ENCODE measurements around the gene HCK.

HCK gene

DNA sequence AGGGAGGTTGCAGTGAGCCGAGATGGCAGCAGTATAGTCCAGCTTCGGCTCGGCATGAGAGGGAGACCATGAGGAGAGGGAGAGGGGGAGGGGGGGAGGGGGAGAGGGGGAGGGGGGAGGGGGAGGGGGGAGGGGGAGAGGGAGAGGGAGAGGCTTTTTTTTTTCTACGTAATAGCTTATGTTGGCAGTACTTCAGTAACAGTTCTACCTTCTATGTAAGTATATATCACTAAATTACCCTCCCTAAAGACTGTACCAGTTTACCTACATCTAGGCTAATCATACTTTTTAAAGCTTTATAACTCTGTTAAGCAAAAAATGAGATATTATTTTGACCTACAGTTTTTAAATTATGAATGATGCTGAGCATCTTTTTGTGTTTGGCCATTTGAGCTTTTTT, 71.0 kb downstream of the HCK start:
- Histone ChIP-seq H3K9me3 (ENCODE audit: low read length) (no peaks in the 10 kb centered on the region), H3K27me3 (ENCODE audit: control insufficient read depth in 1 of 2, insufficient read depth in 2 of 2, low read length in 2 of 2) (no peaks in the 10 kb centered on the region), H3K36me3 (ENCODE audit: insufficient read depth, low read length) (no peaks in the 10 kb centered on the region), H3K9ac (ENCODE audit: low read length) (no peak overlapping the region), H3K4me3 (ENCODE audit: low read depth in 1 of 2, low read length in 2 of 2) (no peak overlapping the region), H3K4me1 (ENCODE audit: insufficient read depth, low read length) (peaks cover 8% of the 10 kb centered on the region), H3K27ac (ENCODE audit: low read depth, low read length) (no peak overlapping the region)

DNA sequence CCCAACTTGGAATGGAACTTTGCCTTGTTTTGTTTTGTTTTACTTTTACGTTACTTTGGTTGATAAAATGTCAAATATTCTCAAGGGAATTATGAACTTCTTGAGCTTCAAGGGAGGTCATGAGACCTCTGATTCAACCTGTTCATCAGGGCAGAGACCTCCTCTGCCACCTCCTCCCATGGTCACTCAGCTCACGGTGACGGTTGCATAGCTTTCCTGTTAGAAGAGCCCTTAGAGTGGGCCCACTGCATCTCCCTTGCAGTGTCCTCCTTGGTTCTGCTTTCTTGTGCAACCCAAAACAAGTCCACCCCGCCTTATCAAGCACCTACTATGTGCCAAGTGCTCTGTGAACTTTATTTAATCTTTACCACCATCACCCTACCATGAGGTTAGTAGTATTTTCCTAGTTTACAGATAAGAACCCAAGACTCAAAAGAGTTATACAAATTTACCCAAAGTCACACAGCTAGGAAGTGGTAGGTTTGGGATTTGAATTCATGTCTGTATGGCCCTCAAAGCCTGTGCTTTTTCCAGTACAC, 72.9 kb downstream of the HCK start:
- H3K36me3 ChIP-seq (ENCODE audit: insufficient read depth, low read length) = no peaks in the 10 kb centered on the region

DNA sequence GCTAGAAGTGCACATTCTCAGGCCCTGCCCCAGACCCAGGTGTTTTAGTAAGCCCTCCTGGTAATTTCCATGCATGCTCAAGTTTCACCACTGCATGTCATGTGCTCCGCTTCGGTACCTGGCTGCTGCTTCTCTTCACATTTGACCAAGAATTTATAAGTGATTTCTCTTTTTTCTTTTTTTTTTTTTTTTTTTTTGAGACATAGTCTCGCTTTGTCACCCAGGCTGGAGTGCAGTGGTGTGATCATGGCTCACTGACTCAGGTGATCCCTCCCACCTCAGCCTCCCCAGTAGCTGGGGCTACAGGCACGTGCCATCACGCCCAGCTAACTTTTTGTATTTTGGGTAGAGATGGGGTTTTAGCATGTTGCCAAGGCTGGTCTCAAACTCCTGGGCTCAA, 73.5 kb downstream of the HCK start:
- H3K4me3 ChIP-seq (ENCODE audit: low read depth in 1 of 2, low read length in 2 of 2) = no peak overlapping the region
- H3K27ac ChIP-seq (ENCODE audit: low read depth, low read length) = no peak overlapping the region
- no peak overlapping the region for H3K9ac ChIP-seq (ENCODE audit: low read length)
- H3K36me3 ChIP-seq (ENCODE audit: insufficient read depth, low read length) = no peaks in the 10 kb centered on the region
- no peaks in the 10 kb centered on the region for H3K27me3 ChIP-seq (ENCODE audit: control insufficient read depth in 1 of 2, insufficient read depth in 2 of 2, low read length in 2 of 2)
- H3K4me1 ChIP-seq (ENCODE audit: insufficient read depth, low read length) = peaks cover 8% of the 10 kb centered on the region
- H3K9me3 ChIP-seq (ENCODE audit: low read length) = no peaks in the 10 kb centered on the region

More for the DNA sequence above, 72.9 kb downstream of the HCK start:
- Histone ChIP-seq H3K27me3 (ENCODE audit: control insufficient read depth in 1 of 2, insufficient read depth in 2 of 2, low read length in 2 of 2) (no peaks in the 10 kb centered on the region), H3K9ac (ENCODE audit: low read length) (no peak overlapping the region), H3K9me3 (ENCODE audit: low read length) (no peaks in the 10 kb centered on the region), H3K4me3 (ENCODE audit: low read depth in 1 of 2, low read length in 2 of 2) (no peak overlapping the region), H3K27ac (ENCODE audit: low read depth, low read length) (no peak overlapping the region), H3K4me1 (ENCODE audit: insufficient read depth, low read length) (peaks cover 8% of the 10 kb centered on the region)

DNA sequence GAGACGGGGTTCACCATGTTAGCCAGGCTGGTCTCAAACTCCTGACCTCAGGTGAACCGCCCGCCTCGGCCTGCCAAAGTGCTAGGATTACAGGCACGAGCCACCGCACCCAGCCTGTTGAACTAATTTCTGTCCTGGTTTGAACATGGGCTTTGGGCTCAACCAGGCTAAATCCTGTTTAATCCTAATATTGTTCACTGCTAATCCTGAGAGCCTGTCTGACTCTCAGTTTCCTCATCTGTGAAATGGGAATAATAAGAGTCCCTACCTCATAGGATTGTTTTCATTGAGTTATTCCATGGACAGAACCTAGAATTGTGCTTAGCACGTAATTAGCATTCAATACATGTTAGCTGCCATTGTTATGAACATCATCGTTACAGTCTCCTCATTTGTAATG, 74.9 kb downstream of the HCK start:
- Histone ChIP-seq H3K27ac (ENCODE audit: low read depth, low read length) (no peak overlapping the region), H3K36me3 (ENCODE audit: insufficient read depth, low read length) (no peaks in the 10 kb centered on the region), H3K4me1 (ENCODE audit: insufficient read depth, low read length) (peaks cover 8% of the 10 kb centered on the region), H3K9me3 (ENCODE audit: low read length) (no peaks in the 10 kb centered on the region), H3K9ac (ENCODE audit: low read length) (no peak overlapping the region), H3K27me3 (ENCODE audit: control insufficient read depth in 1 of 2, insufficient read depth in 2 of 2, low read length in 2 of 2) (no peaks in the 10 kb centered on the region), H3K4me3 (ENCODE audit: low read depth in 1 of 2, low read length in 2 of 2) (no peak overlapping the region)

DNA sequence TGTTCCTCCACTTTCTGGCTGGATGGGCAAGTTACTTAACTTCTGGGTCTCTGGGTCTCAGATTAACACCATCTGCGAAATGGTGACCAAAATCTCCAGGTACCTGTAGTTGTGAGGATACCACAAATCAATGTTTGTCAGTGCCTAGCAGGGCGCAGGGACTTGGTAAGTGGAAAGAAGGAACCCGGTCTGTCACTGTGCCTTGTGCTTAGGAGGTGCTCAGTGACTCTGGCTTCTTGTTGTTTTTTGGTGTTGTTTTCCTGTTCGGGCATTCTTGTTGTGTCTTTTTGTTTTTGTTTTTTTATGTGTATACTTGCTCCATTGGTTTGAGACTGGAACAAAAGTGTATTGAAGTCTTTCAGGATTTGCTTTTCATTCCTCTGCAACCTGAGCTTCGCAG, 75.3 kb downstream of the HCK start:
- Histone ChIP-seq H3K4me3 (ENCODE audit: low read depth in 1 of 2, low read length in 2 of 2) (no peak overlapping the region), H3K36me3 (ENCODE audit: insufficient read depth, low read length) (no peaks in the 10 kb centered on the region), H3K4me1 (ENCODE audit: insufficient read depth, low read length) (peaks cover 8% of the 10 kb centered on the region), H3K27ac (ENCODE audit: low read depth, low read length) (no peak overlapping the region), H3K9me3 (ENCODE audit: low read length) (no peaks in the 10 kb centered on the region), H3K9ac (ENCODE audit: low read length) (no peak overlapping the region), H3K27me3 (ENCODE audit: control insufficient read depth in 1 of 2, insufficient read depth in 2 of 2, low read length in 2 of 2) (no peaks in the 10 kb centered on the region)

DNA sequence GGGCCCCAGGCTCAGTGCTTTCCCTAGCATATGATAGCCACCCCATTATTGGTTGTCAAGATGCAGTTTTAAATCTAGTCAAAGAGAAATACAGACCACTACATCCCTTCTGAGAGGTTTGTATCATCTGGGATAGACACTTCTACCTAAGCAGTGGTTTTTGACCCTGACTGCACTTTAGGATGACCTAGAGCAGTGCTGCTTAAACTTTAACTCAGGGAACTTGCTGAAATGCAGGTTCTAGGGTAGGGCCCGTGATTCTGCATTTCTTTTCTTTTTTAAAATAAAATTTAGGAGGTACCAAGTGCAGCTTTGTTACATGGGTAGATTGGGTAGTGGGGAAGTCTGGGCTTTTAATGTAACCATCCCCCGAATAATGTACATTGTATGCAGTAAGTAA, 76.1 kb downstream of the HCK start:
- Histone ChIP-seq H3K4me1 (ENCODE audit: insufficient read depth, low read length) (peaks cover 8% of the 10 kb centered on the region), H3K27ac (ENCODE audit: low read depth, low read length) (no peak overlapping the region), H3K9ac (ENCODE audit: low read length) (no peak overlapping the region), H3K4me3 (ENCODE audit: low read depth in 1 of 2, low read length in 2 of 2) (no peak overlapping the region), H3K36me3 (ENCODE audit: insufficient read depth, low read length) (peaks cover 5% of the 10 kb centered on the region), H3K27me3 (ENCODE audit: control insufficient read depth in 1 of 2, insufficient read depth in 2 of 2, low read length in 2 of 2) (no peaks in the 10 kb centered on the region), H3K9me3 (ENCODE audit: low read length) (no peaks in the 10 kb centered on the region)

DNA sequence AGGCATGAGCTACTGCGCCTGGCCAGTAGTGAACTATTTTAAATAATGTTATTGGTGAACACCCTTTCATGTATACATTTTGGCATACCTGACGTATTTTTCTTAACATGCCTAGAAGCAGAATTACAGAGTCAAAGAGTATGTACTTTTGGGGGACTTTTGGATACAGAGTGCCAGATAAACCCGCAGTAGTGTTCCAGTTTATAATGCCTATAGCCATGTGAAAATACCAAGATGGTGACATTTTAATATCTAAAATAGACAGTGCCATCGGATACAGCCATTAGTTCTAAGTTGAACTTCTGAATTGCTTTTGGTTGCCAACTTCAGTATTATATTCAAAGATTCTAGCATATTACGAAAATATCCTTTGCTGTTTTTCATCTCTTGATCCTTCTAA, 77.8 kb downstream of the HCK start:
- H3K36me3 ChIP-seq (ENCODE audit: insufficient read depth, low read length) = peaks cover 10% of the 10 kb centered on the region
- H3K27me3 ChIP-seq (ENCODE audit: control insufficient read depth in 1 of 2, insufficient read depth in 2 of 2, low read length in 2 of 2) = no peaks in the 10 kb centered on the region
- no peak overlapping the region for H3K9ac ChIP-seq (ENCODE audit: low read length)
- H3K4me3 ChIP-seq (ENCODE audit: low read depth in 1 of 2, low read length in 2 of 2) = no peak overlapping the region
- H3K27ac ChIP-seq (ENCODE audit: low read depth, low read length) = no peak overlapping the region
- H3K4me1 ChIP-seq (ENCODE audit: insufficient read depth, low read length) = peaks cover 8% of the 10 kb centered on the region
- H3K9me3 ChIP-seq (ENCODE audit: low read length) = no peaks in the 10 kb centered on the region

DNA sequence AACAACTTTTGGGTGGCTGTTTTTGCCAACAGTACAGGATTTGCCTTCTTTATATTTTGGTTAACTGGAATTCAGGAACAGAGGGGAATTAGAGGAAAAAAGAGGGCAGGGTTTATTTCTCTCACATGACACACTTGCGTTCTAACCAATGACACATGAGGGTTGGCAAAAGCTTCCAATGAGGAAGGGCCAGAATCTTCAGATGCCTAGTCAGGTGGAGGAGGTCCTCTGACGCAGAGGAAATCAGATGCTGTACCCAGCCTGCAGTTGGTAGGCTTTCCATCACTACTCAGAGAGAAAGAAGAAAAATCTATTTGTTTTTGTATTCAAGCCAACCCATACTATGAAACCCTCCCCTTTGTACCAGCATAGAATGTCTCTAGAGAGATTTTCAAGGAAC, 78.3 kb downstream of the HCK start:
- Histone ChIP-seq H3K27me3 (ENCODE audit: control insufficient read depth in 1 of 2, insufficient read depth in 2 of 2, low read length in 2 of 2) (no peaks in the 10 kb centered on the region), H3K27ac (ENCODE audit: low read depth, low read length) (no peak overlapping the region), H3K9ac (ENCODE audit: low read length) (no peak overlapping the region), H3K36me3 (ENCODE audit: insufficient read depth, low read length) (peaks cover 13% of the 10 kb centered on the region), H3K4me1 (ENCODE audit: insufficient read depth, low read length) (peaks cover 8% of the 10 kb centered on the region), H3K4me3 (ENCODE audit: low read depth in 1 of 2, low read length in 2 of 2) (no peak overlapping the region), H3K9me3 (ENCODE audit: low read length) (no peaks in the 10 kb centered on the region)

DNA sequence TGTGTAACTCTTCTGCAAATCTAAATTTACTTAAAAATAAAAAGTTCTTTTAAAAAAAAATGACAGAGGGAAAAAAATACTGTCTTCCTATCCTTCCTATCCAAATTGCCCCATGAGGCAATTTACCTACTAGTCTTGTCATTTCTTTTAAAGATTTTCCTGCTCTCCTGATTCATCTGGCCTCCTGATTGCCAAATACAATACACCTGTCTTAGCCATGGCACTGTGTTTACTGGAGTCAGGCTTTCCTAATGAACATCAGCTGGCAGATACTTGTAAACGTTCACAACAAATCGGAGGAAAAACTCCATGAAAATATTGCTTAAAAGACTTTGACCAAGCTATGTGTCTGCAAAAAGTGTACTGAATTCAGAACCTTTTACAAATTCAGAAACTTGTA, 78.9 kb downstream of the HCK start:
- Histone ChIP-seq H3K4me3 (ENCODE audit: low read depth in 1 of 2, low read length in 2 of 2) (no peak overlapping the region), H3K9me3 (ENCODE audit: low read length) (no peaks in the 10 kb centered on the region), H3K27ac (ENCODE audit: low read depth, low read length) (no peak overlapping the region), H3K27me3 (ENCODE audit: control insufficient read depth in 1 of 2, insufficient read depth in 2 of 2, low read length in 2 of 2) (no peaks in the 10 kb centered on the region), H3K9ac (ENCODE audit: low read length) (no peak overlapping the region), H3K36me3 (ENCODE audit: insufficient read depth, low read length) (peaks cover 15% of the 10 kb centered on the region), H3K4me1 (ENCODE audit: insufficient read depth, low read length) (peaks cover 5% of the 10 kb centered on the region)

DNA sequence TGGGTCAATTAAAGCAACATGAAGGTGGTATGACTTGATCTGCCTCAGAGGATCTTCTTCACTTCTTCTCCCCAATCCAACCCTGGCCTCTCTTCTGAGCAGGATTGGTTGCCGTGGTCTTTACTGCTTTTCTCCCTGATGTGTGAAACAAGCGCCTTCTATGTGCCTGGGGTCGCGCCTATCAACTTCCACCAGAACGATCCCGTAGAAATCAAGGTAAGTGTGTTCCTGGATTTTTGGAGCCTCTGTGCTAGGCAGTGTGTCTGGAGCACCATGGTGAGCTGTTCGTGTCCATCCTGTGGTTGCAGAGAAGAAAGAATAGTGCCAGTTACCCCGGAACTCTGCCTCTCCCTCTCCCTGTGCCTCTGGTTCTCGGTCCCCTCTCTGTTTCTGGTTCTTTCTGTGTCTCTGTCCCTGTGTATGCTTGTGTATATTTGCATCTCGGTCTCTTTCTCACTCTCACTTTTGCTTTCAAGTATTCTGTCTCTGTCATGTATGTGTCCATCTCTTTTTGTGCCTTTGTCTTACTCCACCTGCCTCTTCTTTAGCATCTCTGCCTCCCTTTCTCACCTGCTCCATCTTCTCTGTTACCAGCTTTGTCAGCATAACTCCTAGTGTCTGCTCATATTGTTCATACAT, 81.0 kb downstream of the HCK start:
- Histone ChIP-seq H3K9ac (ENCODE audit: low read length) (no peak overlapping the region), H3K27me3 (ENCODE audit: control insufficient read depth in 1 of 2, insufficient read depth in 2 of 2, low read length in 2 of 2) (no peaks in the 10 kb centered on the region), H3K4me1 (ENCODE audit: insufficient read depth, low read length) (no peaks in the 10 kb centered on the region), H3K9me3 (ENCODE audit: low read length) (no peaks in the 10 kb centered on the region), H3K4me3 (ENCODE audit: low read depth in 1 of 2, low read length in 2 of 2) (no peak overlapping the region), H3K27ac (ENCODE audit: low read depth, low read length) (no peak overlapping the region), H3K36me3 (ENCODE audit: insufficient read depth, low read length) (peaks cover 35% of the 10 kb centered on the region)

DNA sequence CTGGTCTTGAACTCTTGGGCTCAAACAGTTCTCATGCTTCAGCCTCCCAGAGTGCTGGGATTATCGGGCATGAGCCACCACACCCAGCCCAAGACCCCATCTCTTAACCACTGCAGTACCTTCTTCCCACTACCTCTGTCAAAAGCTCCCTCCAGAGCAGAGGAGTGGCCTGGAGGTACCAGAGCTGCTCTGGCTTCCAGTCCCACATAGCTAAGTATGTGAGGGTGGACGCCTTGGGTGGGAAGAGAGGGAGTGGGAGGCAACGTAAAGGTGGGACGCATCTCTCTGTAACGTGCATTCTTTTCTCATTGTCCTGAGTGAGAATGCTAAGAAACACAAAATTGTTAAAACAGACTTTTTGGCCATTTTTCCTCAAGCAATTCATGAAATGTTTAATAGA, 82.0 kb downstream of the HCK start:
- Histone ChIP-seq H3K27ac (ENCODE audit: low read depth, low read length) (no peak overlapping the region), H3K9me3 (ENCODE audit: low read length) (no peaks in the 10 kb centered on the region), H3K4me3 (ENCODE audit: low read depth in 1 of 2, low read length in 2 of 2) (no peak overlapping the region), H3K27me3 (ENCODE audit: control insufficient read depth in 1 of 2, insufficient read depth in 2 of 2, low read length in 2 of 2) (no peaks in the 10 kb centered on the region), H3K36me3 (ENCODE audit: insufficient read depth, low read length) (peaks cover 41% of the 10 kb centered on the region), H3K4me1 (ENCODE audit: insufficient read depth, low read length) (no peaks in the 10 kb centered on the region), H3K9ac (ENCODE audit: low read length) (no peak overlapping the region)

DNA sequence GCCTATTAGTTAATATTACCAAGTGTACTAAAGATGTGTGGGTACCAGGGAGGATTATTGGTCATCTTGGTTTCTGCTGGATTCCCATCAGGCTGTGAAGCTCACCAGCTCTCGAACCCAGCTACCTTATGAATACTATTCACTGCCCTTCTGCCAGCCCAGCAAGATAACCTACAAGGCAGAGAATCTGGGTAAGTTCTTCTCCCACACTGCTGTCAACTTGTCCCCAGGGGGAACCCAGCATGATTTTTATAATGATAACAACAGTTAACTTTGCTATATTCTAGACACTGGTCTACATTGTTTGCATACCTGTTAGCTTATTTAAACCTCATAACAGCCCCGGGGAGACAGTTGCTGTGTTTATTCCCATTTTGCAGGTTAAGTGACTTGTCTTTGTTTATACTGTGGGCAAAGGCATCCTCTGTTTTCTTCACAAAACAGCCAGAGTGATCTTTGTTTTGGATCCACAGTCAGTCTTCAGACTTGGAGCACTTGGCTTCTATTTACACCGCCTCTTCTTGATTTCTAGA, 84.0 kb downstream of the HCK start:
- H3K36me3 ChIP-seq (ENCODE audit: insufficient read depth, low read length) = peaks cover 58% of the 10 kb centered on the region
- H3K9me3 ChIP-seq (ENCODE audit: low read length) = no peaks in the 10 kb centered on the region
- no peaks in the 10 kb centered on the region for H3K4me1 ChIP-seq (ENCODE audit: insufficient read depth, low read length)
- H3K9ac ChIP-seq (ENCODE audit: low read length) = no peak overlapping the region
- no peak overlapping the region for H3K27ac ChIP-seq (ENCODE audit: low read depth, low read length)
- no peak overlapping the region for H3K4me3 ChIP-seq (ENCODE audit: low read depth in 1 of 2, low read length in 2 of 2)
- no peaks in the 10 kb centered on the region for H3K27me3 ChIP-seq (ENCODE audit: control insufficient read depth in 1 of 2, insufficient read depth in 2 of 2, low read length in 2 of 2)
